NB4 (cell line): ENCODE results near the gene MYBPHL.
"Not testable (repeated sequence)": the region's sequence is repeated elsewhere in the genome, so short reads cannot be mapped to it uniquely, and the experiment has no call there.

ENCODE experiments used
- DNase-seq: peaks from one replicate; pipeline ENCODE4 v3.0.0; 2010; ENCODE audit warnings: low read depth
- H3K4me3 ChIP-seq: one replicate; pipeline ENCODE4 v1.5.1; 2011; ENCODE audit warnings: mild to moderate bottlenecking, low read depth, low read length, moderate library complexity
- CTCF ChIP-seq: IDR thresholded peaks from one replicate; pipeline ENCODE4 v1.5.1; 2012; ENCODE audit warnings: low read depth, low read length
- MAX ChIP-seq: IDR thresholded peaks from 2 replicates; pipeline ENCODE4 v1.6.1; 2011; ENCODE audit warnings: low read depth, low read length
- MYC ChIP-seq: IDR thresholded peaks from 2 replicates; pipeline ENCODE4 v1.6.1; 2011; ENCODE audit warnings: low read depth, low read length
- POLR2A ChIP-seq: IDR thresholded peaks from 2 replicates; pipeline ENCODE4 v1.6.1; 2011; ENCODE audit warnings: mild to moderate bottlenecking; ENCODE audit not compliant: insufficient read length; ENCODE audit errors: extremely low read depth

MYBPHL gene

GRCh38 chr1:109290998-109291397 lies 15.8 kb downstream of the MYBPHL start:
- TF ChIP-seq CTCF = no peak
- no peak for TF ChIP-seq MYC
- no peak for TF ChIP-seq POLR2A
- TF ChIP-seq MAX = no peak
- no peak for DNase-seq
- H3K4me3 ChIP-seq = no peak overlapping the region

- no peak overlapping the region for H3K4me3 ChIP-seq
- DNase-seq = no peak
- TF ChIP-seq POLR2A (no peak), MAX (no peak), MYC (no peak), CTCF (no peak)
Measured at GRCh38 chr1:109290137-109290536, 16.7 kb downstream of the MYBPHL start.

- DNase-seq, H3K4me3 ChIP-seq: not testable (repeated sequence)
Measured at GRCh38 chr1:109286762-109287161, 20.0 kb downstream of the MYBPHL start.

DNA sequence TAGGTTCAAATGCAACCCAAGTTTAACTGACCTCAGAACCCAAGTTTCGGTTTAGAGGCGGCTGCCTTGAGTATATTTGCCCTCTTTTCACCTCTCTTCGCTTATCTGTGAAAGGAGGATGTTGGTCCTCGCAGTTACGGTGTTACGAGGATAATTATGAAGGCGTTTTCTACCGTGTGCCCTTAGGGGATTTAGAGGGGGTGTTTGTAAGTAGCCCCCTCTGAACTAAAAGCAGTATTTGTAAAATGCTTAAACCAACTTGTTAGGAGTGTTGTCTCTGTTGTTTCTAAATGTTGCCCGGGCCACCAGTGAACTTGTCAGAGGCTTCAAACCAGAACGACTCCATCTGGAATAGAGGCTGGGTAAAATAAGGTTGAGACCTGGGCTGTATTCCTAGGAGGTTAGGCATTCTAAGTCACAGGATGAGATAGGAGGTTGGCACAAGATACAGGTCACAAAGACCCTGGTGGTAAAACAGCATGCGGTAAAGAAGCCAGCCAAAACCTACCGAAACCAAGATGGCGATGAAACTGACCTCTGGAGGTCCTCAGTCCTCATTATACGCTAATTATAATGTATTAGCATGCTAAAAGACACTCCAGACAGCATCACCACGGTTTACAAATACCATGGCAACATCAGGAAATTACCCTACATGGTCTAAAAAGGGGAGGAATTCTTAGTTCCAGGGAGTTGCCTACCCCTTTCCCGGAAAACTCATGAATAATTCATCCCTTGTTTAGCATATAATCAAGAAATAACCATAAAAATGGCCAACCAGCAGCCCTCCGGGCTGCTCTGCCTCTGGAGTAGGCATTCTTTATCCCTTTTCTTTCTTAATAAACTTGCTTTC lies 22.8 kb downstream of the MYBPHL start:
- no peak for TF ChIP-seq MYC
- TF ChIP-seq MAX = no peak
- TF ChIP-seq POLR2A = no peak
- no peak for TF ChIP-seq CTCF
- peak overlapping the region; percentile 68 for H3K4me3 ChIP-seq
- no peak for DNase-seq

DNA sequence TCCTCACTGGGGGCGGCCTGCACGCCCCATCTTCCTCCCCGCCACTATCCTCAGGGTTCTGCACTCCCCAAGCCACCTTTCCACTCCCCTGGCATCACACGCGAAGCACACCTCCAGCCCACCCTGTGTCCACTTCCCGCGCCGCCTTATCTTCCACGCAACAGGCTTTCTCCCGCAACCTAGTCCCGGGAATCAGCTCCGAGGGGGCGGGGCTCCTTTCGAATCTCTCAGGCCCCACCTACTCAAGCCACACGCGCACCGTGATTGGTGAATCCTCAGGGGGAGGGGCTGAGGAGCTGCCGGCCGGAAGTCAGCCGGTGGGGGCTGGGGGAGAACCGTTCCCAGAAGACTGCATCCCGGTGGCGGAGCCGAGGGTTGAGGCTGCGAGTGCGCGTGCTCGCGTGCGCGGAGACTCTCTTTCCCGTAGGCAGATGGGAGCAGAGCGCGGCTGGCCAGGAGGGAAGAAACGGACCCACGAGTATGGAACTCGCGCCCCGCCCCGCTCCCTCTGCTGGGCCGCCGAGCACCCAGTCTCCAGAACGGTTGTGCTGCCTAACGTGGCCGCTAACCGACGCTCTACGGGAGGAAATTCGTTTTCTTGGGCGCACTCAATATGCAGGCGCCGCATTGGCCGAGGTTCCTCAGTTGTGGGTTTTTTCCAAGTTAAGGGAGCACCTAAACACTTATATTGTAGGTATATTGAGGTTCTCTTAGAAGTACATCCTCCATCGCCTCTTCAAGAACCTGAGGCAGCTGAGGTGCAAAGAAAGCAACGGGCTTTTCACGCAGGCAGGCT lies 23.7 kb downstream of the MYBPHL start, which contains the start of gene PSRC1:
Gene PSRC1 (minus strand): TSS at position 194 of the 796 bp plus-strand sequence.
- TF ChIP-seq POLR2A (peak; percentile 88), MAX (peak; percentile 47; the same call in 1 of the 2 replicates), CTCF (no peak), MYC (peak; percentile 52; the same call in 1 of the 2 replicates)
- peak within 1 kb of the TSS; percentile 68 for H3K4me3 ChIP-seq
- peak; percentile 90 for DNase-seq

DNA sequence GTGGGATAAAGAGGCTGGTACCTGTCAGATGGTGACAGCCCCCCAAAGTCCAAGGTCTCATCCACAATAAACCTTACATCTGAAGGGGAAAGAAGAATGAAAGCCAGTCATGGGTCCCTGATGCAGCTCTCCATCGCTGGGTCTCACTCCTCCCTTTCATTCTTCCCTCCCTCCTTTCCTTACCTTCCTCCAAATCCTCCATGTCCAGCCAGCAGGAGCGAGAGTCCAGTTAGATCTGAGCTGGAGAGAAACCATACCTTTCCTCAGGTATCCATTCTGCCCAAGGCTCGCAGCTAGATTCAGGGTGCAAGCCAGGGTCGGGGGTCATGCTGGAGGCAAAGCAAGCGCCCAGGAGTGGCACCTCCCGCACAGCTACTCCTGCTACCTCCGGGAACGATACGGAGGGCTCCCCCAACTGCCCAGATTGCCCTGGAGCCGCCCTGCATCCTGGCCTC lies 24.3 kb downstream of the MYBPHL start:
- peak overlapping the region; percentile 68 for H3K4me3 ChIP-seq
- TF ChIP-seq CTCF (no peak), POLR2A (no peak), MYC (no peak), MAX (no peak)
- DNase-seq = no peak
